GM10248 (cell line): ENCODE measurements around the gene GORASP1.

Experiments
- CTCF ChIA-PET: fragments of 300-600 bp; sonication (Branson Sonifier 250); formaldehyde crosslinking; extraction: SDS; loops from one replicate; lab custom pipeline; 2021; ENCODE audit warnings: antibody characterized with exemption; lab: Yijun Ruan, JAX
- POLR2A ChIA-PET: fragments of 350-650 bp; sonication (Branson Sonifier 250); formaldehyde crosslinking; extraction: SDS; loops from one replicate; lab custom pipeline; 2020; ENCODE audit warnings: antibody characterized with exemption; lab: Yijun Ruan, JAX
- DNase-seq: peaks from one replicate; pipeline ENCODE4 v3.0.0; 2012; ENCODE audit errors: extremely low spot score
- TF ChIP-seq, protein P1 (sequence below): IDR thresholded peaks from 2 replicates; pipeline ENCODE4 v1.5.1; 2012; ENCODE audit warnings: mild to moderate bottlenecking, low read depth; ENCODE audit errors: extremely low read depth, missing control alignments, control extremely low read depth

Gene GORASP1

GRCh38 chr3:39150148-39150802 is 42.8 kb upstream of the GORASP1 start:
- ChIA-PET CTCF (interaction anchor here (0.8 to 9.0 kb wide), 7 partner anchors 9 to 138 kb away, joined by 3 to 49 read pairs (median 4); no protein-coding TSS in a partner anchor), POLR2A (interaction anchor here (0.6 to 1.1 kb wide), 3 partner anchors 106 to 257 kb away, joined by 3 to 4 read pairs (median 3); partner anchors contain the start of gene RPSA)
- DNase-seq, result no peak
- TF ChIP-seq, protein P1, sequence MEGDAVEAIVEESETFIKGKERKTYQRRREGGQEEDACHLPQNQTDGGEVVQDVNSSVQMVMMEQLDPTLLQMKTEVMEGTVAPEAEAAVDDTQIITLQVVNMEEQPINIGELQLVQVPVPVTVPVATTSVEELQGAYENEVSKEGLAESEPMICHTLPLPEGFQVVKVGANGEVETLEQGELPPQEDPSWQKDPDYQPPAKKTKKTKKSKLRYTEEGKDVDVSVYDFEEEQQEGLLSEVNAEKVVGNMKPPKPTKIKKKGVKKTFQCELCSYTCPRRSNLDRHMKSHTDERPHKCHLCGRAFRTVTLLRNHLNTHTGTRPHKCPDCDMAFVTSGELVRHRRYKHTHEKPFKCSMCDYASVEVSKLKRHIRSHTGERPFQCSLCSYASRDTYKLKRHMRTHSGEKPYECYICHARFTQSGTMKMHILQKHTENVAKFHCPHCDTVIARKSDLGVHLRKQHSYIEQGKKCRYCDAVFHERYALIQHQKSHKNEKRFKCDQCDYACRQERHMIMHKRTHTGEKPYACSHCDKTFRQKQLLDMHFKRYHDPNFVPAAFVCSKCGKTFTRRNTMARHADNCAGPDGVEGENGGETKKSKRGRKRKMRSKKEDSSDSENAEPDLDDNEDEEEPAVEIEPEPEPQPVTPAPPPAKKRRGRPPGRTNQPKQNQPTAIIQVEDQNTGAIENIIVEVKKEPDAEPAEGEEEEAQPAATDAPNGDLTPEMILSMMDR, result no peak

DNA sequence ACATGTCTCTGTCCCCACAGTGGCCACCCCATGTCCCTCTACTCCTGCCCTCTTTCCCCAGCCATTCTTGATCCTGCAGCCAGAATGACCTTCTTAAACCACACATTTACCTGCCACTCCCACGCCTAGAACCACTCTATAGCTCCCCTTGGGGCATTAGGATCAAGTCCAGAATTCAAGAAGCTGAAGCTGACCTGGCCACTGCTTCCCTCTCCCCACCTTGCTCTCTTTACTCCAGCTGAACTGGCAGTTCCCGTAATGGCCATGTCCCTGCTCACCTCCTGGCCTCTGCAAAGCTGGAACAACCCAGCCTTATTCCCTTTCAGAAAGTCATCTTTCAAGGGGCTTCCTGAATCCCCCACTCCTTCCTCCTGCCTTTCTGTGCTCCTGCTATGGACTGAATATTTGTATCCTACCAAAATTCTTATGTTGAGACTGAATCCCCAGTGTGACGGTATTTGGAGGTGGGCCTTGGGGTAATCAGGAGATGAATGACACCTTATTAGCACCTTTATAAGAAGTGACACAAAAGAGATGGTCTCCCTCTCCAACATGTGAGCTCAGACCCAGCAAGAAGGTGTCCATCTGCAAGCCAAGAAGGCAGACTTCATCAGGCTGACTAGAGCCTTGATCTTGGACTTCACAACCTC is 42.2 kb upstream of the GORASP1 start:
- DNase-seq, result no peak
- ChIA-PET POLR2A (interaction anchor here (0.6 to 1.1 kb wide), 5 partner anchors 9 to 257 kb away, joined by 3 to 4 read pairs (median 3); partner anchors contain the start of gene RPSA), CTCF (interaction anchor here (0.8 to 9.0 kb wide), 8 partner anchors 8 to 139 kb away, joined by 3 to 49 read pairs (median 4); no protein-coding TSS in a partner anchor)
- TF ChIP-seq, protein P1, result no peak

DNA sequence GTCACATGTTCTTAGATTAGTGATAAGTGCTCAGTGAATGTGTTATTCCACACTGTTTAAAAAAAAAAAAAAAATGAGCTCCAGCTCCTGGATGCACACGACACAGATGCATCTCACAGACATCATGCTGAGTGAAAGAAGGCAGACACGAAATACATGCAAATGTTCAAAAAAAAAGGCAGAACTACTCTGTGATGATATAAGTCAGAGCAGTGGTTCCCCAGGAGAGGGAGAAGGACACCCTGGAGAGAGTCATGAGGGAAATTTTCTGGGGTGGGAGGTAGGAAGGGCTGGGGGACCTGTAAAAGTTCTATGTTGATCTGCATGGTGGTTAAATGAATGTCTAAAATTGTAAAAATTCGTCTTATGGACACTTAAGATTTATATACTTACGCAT is 41.6 kb upstream of the GORASP1 start:
- POLR2A ChIA-PET, result interaction anchor here (0.6 to 1.1 kb wide), 5 partner anchors 9 to 258 kb away, joined by 3 to 4 read pairs (median 3); partner anchors contain the start of gene RPSA
- no peak for DNase-seq
- CTCF ChIA-PET, result interaction anchor here (0.9 to 9.0 kb wide), 7 partner anchors 9 to 139 kb away, joined by 3 to 49 read pairs (median 3); no protein-coding TSS in a partner anchor
- TF ChIP-seq, protein P1, result no peak

GRCh38 chr3:39148435-39149058 is 41.1 kb upstream of the GORASP1 start:
- POLR2A ChIA-PET, result interaction anchor here (0.6 to 0.8 kb wide), 3 partner anchors 10 to 136 kb away, joined by 3 read pairs; no protein-coding TSS in a partner anchor
- DNase-seq, result no peak
- CTCF ChIA-PET, result interaction anchor here (0.9 to 9.0 kb wide), 4 partner anchors 9 to 140 kb away, joined by 3 to 49 read pairs (median 4); no protein-coding TSS in a partner anchor
- TF ChIP-seq, protein P1, result no peak

DNA sequence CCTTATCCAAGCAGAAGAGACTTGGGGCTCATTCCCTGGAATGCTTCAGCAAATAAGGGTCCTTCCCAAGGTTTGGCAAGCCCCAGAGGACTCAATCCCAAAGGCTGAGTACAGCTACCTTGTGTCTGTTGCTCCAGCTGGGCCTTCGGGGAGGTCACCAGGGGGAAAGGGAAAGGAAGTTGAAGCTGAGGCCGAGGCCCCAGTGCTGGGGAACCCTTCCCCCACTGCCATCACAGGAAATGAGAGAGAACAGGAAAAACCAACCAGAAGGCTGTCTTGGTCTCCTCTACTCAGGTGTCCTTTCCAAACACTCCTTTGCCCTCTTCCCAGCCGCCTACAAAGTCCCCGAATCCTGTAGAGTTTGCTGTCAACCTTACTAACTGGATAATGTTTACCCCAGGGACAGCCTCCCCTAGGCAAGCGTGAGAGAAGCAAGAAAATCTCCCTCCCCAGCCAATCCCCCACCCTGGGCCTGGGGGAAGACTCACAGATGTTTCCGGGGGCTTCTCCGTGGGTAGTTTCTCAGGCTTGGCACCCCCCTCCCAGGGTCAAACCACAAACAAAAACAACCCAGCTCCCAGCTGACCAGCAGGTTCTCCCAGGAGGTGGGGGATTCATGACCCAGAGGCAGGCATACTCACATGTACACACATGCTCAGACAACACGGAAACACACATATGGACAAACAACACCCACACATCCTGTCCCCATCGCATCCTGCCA is 40.4 kb upstream of the GORASP1 start:
- DNase-seq, result no peak
- CTCF ChIA-PET, result interaction anchor here (0.9 to 9.0 kb wide), 3 partner anchors 17 to 140 kb away, joined by 3 to 49 read pairs (median 3); no protein-coding TSS in a partner anchor
- POLR2A ChIA-PET, result no interaction called here
- TF ChIP-seq, protein P1, result no peak
